ENCODE data around the gene OR10C1. TPM values are rescaled to one million over a fixed set of nuclear protein-coding genes. Genes with fewer than 3 reads are reported as not detected.
"Not testable (repeated sequence)": the region's sequence is repeated elsewhere in the genome, so short reads cannot be mapped to it uniquely, and the experiment has no call there.

Gene OR10C1
- total and polyA plus RNA-seq, 2 of the 4 experiments (the other 2 are of a cell fraction), result not detected

GRCh38 chr6:29444031-29444430, 4.9 kb downstream of the OR10C1 start:
- in situ Hi-C loops (cut with MboI; ENCODE audit: low sequenced_read_pairs); H3K56ac ChIP-seq (ENCODE audit: extremely low read depth, insufficient read depth, low read length); dilution Hi-C loops (cut with HindIII; ENCODE audit: low sequenced_read_pairs, unreplicated experiment); H4K20me1 ChIP-seq (ENCODE audit: insufficient read depth, low read length); H2AFZ ChIP-seq (replicated peaks; ENCODE audit: low read length, poor library complexity); H3K14ac ChIP-seq (replicated peaks; ENCODE audit: low read depth, low read length); H2BK5ac ChIP-seq (ENCODE audit: low read depth, low read length, poor library complexity, severe bottlenecking); H2BK15ac ChIP-seq (ENCODE audit: low read depth, low read length); BruUV-seq (replicated peaks); H3K36me3 ChIP-seq (ENCODE audit: control insufficient read depth, insufficient read depth, low read length); intact Hi-C loops (cut with micrococcal nuclease); H3K4me3 ChIP-seq (ENCODE audit: insufficient read depth, low read depth, low read length); H4K91ac ChIP-seq (ENCODE audit: insufficient read depth, low read depth, low read length); CTCF ChIA-PET; H4K5ac ChIP-seq (ENCODE audit: low read depth, low read length); ATAC-seq (ENCODE audit: low read depth); H3K9me1 ChIP-seq (ENCODE audit: insufficient read depth, low read length); H2BK20ac ChIP-seq (ENCODE audit: low read depth, low read length); POLR2A ChIA-PET (ENCODE audit: unreplicated experiment); H3K4me1 ChIP-seq (ENCODE audit: control insufficient read depth, insufficient read depth, low read length); H3K27ac ChIP-seq (ENCODE audit: insufficient read depth, low read length); H2BK120ac ChIP-seq (ENCODE audit: low read depth, low read length); H2AK5ac ChIP-seq (ENCODE audit: low read depth, low read length); DNase-seq; H3K79me1 ChIP-seq (ENCODE audit: low read depth in 1 of 2, low read length in 2 of 2); H3K4ac ChIP-seq (ENCODE audit: low read depth, low read length); H3K4me2 ChIP-seq (ENCODE audit: low read depth, low read length); H3K27me3 ChIP-seq (ENCODE audit: control insufficient read depth, insufficient read depth, low read length); H3K23ac ChIP-seq (ENCODE audit: low read depth, low read length); H2AK9ac ChIP-seq (replicated peaks; ENCODE audit: low read depth, low read length, poor library complexity); H3K18ac ChIP-seq (ENCODE audit: low read depth, low read length); H4K8ac ChIP-seq (ENCODE audit: low read depth in 2 of 2, low read length in 2 of 2); H3K9ac ChIP-seq (ENCODE audit: low read depth, low read length): not testable (repeated sequence)
- H3K9me3 ChIP-seq (ENCODE audit: control insufficient read depth, insufficient read depth, low read length), result peaks cover 14% of the 10 kb centered on the region
- WGBS, 2 experiments (ENCODE audit: extremely low coverage in 2 of 2, insufficient read length in 1 of 2), result no CpG with 5 or more reads among the region's 1 CpG

All from IMR-90 (cell line).